ENCODE measurements around the gene TRAPPC12.

The TRAPPC12 gene

DNA sequence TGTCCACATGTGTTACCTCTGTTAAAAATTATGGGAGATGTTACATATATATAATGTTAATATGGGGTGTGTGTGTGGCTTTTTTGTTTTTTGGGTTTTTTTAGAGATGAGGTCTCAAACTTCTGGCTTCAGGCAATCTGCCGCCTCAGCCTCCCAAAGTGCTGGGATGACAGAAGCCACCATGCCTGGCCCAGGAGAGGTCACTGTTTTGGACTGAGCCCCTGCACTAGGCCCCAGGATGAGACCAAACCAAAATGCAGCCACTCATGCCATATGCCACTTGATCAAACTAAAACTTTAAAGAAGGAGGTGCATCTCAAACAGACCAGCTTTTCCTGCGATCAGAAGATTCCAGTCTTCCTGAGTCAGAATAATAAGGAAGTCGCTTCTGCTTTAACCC is 137.3 kb downstream of the TRAPPC12 start:
- DNase-seq, result no peak

DNA sequence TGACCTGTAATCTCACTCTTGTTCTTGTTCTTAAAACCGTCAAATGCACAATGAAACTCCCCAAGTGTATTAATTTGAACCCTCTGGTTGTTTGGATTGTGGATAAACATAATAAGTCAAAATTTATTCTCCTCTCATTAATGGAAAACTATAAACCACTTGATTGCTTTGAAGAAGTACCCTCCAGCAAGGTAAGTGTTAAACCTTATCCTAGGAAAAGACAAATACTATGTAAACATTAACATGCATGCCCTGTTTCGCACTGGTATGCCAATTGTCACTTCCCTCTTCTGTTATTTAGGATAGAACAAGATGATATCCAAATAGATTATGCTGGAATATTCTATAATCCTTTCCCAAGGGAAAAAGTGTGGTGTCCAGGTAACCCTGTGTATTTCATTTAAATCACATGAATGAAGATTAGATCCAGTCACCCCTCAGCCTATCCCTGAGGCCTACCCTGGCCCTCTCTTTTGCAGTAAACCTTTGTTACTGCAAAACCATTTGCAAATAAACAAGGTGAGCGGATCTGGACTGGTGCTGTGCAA is 138.5 kb downstream of the TRAPPC12 start:
- no peak for DNase-seq

DNA sequence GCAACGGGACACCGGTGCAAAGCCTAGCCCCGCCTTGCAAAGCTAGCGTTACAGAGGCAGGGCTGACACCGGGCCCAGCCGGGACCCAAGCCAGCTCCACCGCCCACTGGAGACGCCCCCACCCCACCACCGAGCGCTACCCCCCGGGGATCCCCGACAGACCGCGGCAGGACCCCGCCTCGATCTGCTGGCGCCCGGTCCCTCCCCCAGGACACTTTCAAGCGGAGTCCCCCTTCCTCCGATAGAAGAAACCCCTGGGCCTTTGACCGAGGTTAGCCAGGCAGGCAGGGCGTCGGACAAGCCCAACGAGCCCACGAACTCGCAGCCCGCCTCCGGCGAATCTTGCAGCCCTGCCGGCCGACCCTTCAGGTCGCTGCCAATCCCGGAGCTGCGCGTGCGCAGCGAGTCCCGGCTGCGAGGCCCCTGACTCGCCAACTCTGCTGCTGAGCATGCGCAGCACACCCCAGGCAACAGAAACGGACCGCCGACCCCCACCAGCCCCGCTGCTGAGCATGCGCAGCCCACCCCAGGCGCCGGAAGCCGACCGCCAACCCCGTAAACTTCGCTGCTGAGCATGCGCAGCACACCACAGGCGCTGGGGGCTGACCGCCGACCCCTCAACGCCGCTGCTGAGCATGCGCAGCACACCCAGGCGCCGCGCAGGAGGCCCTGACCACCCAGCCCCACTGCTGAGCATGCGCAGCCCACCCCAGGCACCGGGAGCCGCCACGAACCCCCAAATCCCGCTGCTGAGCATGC is 139.2 kb downstream of the TRAPPC12 start:
- peak; percentile 99 for DNase-seq

DNA sequence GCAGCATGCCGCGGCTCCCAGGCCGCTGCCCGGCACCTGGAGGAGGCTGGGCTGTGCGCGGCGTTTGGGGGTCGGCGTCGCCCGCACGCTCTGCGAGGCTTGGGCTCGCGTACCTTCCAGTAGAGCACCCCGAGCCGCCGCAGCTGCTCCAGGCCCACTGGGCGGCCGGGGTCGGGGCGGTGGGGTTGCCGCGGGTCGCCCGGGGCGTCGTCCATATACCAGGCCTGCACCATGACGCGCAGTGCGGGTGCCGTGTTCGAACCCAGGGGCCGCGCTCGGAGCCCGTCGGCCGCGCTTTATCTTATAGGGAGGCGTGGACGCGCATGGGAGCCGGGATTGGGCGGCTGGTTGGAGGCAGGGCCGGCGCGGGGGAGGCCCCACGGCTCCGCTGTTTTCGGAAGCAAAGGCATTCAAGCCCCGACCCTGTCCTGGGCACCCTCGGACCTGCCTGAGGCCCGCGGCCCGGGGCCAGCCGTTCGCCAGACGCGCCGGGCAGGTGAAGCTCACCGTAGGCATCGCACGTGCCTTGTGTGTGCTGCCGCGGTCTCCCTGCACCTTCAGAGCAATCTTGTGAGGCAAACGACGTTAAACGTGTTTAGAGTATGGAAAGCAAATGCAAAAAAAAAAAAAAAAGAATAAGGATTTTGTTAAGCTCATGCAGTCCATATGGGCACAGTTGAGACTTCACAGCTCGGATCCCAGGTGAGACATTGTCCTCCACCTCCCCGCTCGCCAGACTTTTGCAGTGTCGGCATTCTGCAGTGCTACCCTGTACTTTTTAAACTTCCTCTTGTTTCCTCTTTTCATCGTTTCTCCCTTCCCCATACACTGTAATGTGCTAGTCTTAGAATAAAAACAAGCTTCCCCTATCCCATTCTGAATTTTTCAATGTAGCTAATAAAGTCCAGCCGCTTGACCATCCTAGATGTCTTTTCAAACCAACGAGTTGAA is 140.0 kb downstream of the TRAPPC12 start, which contains the start of gene ADI1:
TSS of gene ADI1 (minus strand) at position 277 of the 951 bp plus-strand sequence. CDS start at position 233, 44 bp downstream.
- peak; percentile 94 for DNase-seq

DNA sequence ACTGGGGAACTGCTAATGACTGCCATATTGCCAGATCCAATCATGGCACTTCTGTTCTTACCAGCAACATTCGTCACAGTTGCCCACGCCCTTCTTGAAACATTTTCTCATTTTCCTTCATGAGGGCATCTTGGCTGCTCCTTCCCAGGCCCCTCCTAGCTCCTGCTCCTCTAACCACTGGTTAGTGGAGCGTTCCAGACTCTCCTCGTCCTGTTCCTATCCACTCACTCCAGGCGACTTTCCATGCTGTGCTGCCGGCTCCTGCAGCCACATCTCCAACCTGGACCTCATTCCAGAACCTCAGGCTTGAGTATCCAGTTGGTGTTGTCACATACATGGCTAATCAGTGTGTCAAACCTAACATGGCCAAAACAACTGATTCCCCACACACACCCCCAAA is 141.1 kb downstream of the TRAPPC12 start:
- no peak for DNase-seq

DNA sequence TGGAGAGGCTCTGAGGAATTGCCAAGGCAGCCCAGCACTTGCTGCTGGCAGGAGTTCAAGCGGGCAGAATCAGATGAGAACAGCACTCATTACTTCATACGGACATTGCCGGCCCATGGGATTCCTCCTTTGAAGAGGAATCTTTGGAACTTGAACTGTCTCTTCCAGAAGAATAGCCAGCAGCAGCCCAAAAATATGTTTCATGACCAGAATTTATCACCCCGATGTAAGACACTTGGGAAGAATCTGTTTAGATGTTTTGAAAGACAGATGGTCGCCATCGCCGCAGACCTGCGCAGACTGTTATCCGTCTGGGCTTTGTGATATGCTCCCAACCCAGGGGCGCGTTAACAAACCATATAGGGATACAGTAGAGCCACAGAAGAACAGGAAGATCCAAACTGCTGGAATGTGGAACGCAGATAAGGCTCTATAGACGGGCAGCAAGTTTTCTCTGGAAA is 143.5 kb downstream of the TRAPPC12 start:
- DNase-seq, result no peak

DNA sequence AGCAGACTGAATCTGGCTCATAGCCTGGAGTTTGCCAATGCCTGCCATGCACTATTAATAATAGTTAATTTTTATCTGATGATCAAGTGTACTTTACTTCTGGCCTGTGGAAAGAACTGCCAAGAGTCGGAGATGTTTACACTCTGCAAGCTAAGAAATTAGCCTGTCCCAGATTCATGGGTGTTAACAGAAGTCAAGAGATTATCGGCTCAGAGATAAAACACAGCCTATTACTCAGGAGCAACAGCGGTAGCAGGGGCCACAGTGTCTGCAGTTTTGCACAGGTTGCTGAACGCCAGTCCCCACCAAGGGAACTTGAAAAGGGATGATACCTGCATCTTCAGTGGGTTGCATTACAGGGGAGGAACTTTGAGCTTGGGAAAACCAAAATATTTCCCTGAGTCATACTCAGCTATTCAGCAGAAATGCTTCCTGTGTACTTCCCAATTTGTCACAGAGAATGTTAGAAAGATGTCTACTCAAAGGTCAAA is 144.1 kb downstream of the TRAPPC12 start:
- no peak for DNase-seq

DNA sequence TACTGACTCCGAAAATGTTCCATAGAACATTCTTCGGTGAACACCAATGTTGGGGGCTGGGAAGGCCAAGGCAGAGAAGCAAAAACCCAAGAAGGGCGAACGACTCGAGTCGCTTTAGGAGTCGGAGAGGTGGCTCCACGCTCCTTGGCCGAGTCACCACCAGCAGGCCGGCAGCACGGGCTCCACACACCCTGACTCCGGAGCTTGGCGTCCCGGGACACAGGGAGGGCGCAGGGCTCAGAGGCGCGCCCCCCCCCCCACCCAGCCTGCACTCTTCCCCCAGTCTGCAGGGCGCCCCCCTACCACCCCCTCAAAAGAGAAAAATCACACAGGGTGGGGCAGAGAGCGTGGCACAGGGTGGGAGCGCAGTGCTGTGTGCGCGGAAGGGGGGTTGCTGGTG is 147.4 kb downstream of the TRAPPC12 start:
- no peak for DNase-seq

DNA sequence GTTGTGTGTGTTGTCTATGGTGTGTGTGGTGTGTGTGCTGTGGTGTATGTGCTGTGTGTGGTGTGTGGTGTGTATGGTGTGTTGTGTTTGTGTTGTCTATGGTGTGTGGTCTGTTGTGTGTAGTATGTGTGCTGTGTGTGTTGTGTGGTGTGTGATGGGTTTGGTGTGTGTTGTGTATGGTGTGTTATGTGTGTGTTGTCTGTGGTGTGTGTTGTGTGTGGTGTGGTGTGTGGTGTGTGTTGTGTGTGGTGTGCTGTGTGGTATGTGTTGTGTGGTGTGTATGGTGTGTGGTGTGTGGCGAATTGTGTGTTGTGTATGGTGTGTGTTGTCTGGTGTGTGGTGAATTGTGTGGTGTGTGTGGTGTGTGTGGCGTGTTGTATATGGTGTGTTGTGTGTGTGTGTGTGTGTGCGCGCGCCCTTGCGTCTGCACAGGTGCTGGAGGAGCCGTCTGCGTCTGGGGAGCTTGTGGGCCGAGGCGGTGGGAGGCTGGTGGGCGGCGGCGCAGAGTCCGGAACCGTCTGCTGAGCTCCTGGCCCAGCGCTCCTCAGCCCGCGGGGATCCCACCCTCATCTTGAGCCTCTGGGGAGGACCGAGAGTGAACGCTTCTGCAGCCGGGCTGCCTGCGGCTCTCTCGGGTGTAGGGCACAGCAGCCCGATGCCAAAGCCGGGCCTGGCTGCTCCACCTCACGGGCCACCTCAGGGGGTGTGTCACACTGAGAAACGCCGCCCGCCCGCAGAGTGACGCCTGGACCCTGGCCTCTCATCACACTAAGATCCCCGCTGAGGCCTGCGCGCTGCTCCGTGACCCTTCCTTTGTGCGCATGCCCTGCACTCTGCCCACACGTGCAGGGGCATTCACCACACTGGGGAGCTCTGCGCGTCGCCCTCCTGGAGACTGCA is 148.6 kb downstream of the TRAPPC12 start:
- DNase-seq, result no peak
